Upper lobe of left lung (tissue), 4 donors: ENCODE results near the gene EXTL1.

Source experiments
- CTCF ChIP-seq, 6 experiments: fragments of 450-650 bp in 4 of 6; fragments of 200-600 bp in 2 of 6; sonication (generic) in 2 of 6; IDR thresholded peaks; one replicate each; pipeline ENCODE4 v1.5.1; 2016 to 2019; ENCODE audit warnings: antibody characterized with exemption in 6 of 6
- EP300 ChIP-seq, 4 donors: sonication (generic); formaldehyde crosslinking; IDR thresholded peaks; one replicate each; pipeline ENCODE4 v1.5.1; 2017; ENCODE audit warnings: antibody characterized with exemption in 4 of 4, control low read depth in 2 of 4
- POLR2A ChIP-seq, 4 donors: fragments of 450-650 bp; IDR thresholded peaks; one replicate each; pipeline ENCODE4 v1.5.1; 2016 to 2017; ENCODE audit warnings: antibody characterized with exemption in 4 of 4, mild to moderate bottlenecking in 2 of 4
- POLR2AphosphoS5 ChIP-seq, 2 donors: sonication (generic); formaldehyde crosslinking; IDR thresholded peaks; one replicate each; pipeline ENCODE4 v1.5.1; 2017; ENCODE audit warnings: antibody characterized with exemption in 2 of 2

DNA sequence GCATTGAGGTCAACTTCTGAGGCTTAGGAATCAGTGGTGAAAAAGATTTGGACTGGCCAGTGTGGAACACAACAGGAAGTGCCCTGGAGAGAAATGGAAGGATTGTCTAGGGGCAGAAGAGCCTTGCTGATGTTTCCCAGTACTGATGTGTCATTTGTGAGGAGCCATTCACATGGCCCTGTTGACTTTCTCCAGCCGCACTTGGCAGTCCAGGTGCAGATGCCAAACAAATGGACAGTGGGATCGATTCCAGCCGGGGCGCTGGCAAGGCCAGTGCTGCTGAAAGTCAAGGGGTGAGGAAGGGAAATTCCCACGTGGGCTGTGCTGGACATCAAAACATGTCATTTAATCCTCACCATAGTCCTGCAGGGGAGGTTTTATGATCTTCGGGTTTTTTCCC lies 50.7 kb downstream of the EXTL1 start:
- no peak for TF ChIP-seq POLR2A (IDR thresholded peaks at IDR 0.05)
- TF ChIP-seq CTCF (IDR thresholded peaks at IDR 0.05), result no peak
- no peak for TF ChIP-seq POLR2AphosphoS5 (IDR thresholded peaks at IDR 0.05)
- TF ChIP-seq EP300 (IDR thresholded peaks at IDR 0.05), result no peak
